CD4-positive, CD25-positive, alpha-beta regulatory T cell (primary cell): ENCODE measurements around the gene CNTNAP2. TPM values are rescaled to one million over a fixed set of nuclear protein-coding genes. Genes with fewer than 3 reads are reported as not detected.

Experiments used
- ATAC-seq, 2 donors: fragments of 150-1000 bp; cut with Tn5 transposase; one replicate each; pipeline ENCODE4 v1.10.0; 2021; ENCODE audit warnings: low read depth in 2 of 2, moderate number of reproducible peaks in 2 of 2, moderate library complexity in 1 of 2
- DNase-seq, 3 donors: peaks; one replicate each; pipeline versions ENCODE4 v3.0.0 to v3.0.0-alpha.2; 2012 to 2022; ENCODE audit warnings: mixed read lengths in 1 of 3
- H3K27ac ChIP-seq: one replicate; pipeline ENCODE4 v1.7.0; 2013; ENCODE audit warnings: mild to moderate bottlenecking, low read length; ENCODE audit not compliant: insufficient read depth, poor library complexity, severe bottlenecking
- H3K27me3 ChIP-seq: one replicate; pipeline ENCODE4 v1.7.0; 2013; ENCODE audit warnings: low read length; ENCODE audit not compliant: control insufficient read depth, insufficient read depth
- H3K36me3 ChIP-seq: one replicate; pipeline ENCODE4 v1.7.0; 2013; ENCODE audit warnings: mild to moderate bottlenecking, low read length, moderate library complexity; ENCODE audit not compliant: control insufficient read depth, insufficient read depth
- H3K4me1 ChIP-seq: 2 replicates; pipeline ENCODE4 v1.7.0; 2013; ENCODE audit warnings: mild to moderate bottlenecking, low read length; ENCODE audit not compliant: insufficient read depth, control insufficient read depth, poor library complexity, severe bottlenecking
- H3K4me3 ChIP-seq: one replicate; pipeline ENCODE4 v1.7.0; 2013; ENCODE audit warnings: low read depth, mild to moderate bottlenecking, low read length, moderate library complexity
- H3K9me3 ChIP-seq, 2 experiments: 1 replicate in 1 of 2; 2 replicates in 1 of 2; pipeline ENCODE4 v1.7.0; 2013; ENCODE audit warnings: low read length in 2 of 2, mild to moderate bottlenecking in 1 of 2, moderate library complexity in 1 of 2; ENCODE audit not compliant: control insufficient read depth in 2 of 2
- H3K27ac Mint-ChIP-seq, 3 donors: one replicate each; pipeline ENCODE4 v1.8.0; 2020 to 2022; ENCODE audit warnings: mild to moderate bottlenecking in 3 of 3, mixed read lengths in 3 of 3, moderate library complexity in 2 of 3
- H3K27me3 Mint-ChIP-seq: one replicate; pipeline ENCODE4 v1.8.0; 2022; ENCODE audit warnings: mild to moderate bottlenecking, mixed read lengths
- H3K36me3 Mint-ChIP-seq: one replicate; pipeline ENCODE4 v1.8.0; 2020; ENCODE audit warnings: mixed read lengths
- H3K4me1 Mint-ChIP-seq, 4 donors: one replicate each; pipeline ENCODE4 v1.8.0; 2020 to 2022; ENCODE audit warnings: mixed read lengths in 4 of 4, mild to moderate bottlenecking in 1 of 4
- H3K4me3 Mint-ChIP-seq, 4 donors: one replicate each; pipeline ENCODE4 v1.8.0; 2020 to 2022; ENCODE audit warnings: mild to moderate bottlenecking in 4 of 4, mixed read lengths in 4 of 4, moderate library complexity in 3 of 4
- H3K9me3 Mint-ChIP-seq, 7 donors: one replicate each; pipeline ENCODE4 v1.8.0; 2020 to 2022; ENCODE audit warnings: mixed read lengths in 7 of 7, mild to moderate bottlenecking in 3 of 7, moderate library complexity in 2 of 7
- polyA plus RNA-seq, 4 donors: library from polyadenylated mRNA; unstranded; fragments of 300-500 nt; fragmentation: Illumina TruSeq; gene quantifications; one replicate each; pipeline ENCODE4 v1.2.3, GENCODE V29; 2021
- total RNA-seq: library from RNA; stranded (reverse); gene quantifications from one replicate; pipeline ENCODE4 v1.2.3, GENCODE V29; 2022

CNTNAP2 gene
- total and polyA plus RNA-seq, 5 donors from 2014 or later, result 0.02 to 0.15 TPM; not detected in 3

DNA sequence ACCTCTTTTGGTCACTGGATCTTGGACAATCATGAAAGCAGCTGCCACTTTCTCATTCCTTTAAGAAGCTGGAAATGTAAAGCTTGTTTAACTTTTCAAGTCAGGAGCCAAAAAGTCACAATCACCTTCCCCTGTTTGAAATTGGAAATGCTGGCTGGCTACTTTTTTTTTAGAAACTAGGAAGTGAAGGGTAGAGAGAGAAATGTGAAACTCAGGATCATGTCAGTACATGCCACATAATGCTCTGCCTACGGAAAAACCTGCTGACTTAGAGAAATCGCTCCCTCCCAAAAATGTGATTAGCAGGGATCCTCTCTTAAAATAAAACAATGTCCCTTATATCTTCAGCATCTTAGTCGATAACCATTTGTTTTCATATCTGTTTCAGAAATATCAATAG is 2285.6 kb downstream of the CNTNAP2 start:
- no peak for ATAC-seq
- Mint-ChIP-seq H3K9me3 (no peaks in the 10 kb centered on the region), H3K27me3 (peaks cover 47% of the 10 kb centered on the region), H3K36me3 (no peaks in the 10 kb centered on the region), H3K4me3 (no peak overlapping the region), H3K4me1 (peaks cover 0 to 2% (median 0%) of the 10 kb centered on the region in 4 donors), H3K27ac (no peak overlapping the region)
- no peaks in the 10 kb centered on the region for H3K4me1 ChIP-seq
- DNase-seq, result no peak
- peaks cover 10% of the 10 kb centered on the region for H3K27me3 ChIP-seq
- no peak overlapping the region for H3K27ac ChIP-seq
- H3K4me3 ChIP-seq, result no peak overlapping the region
- H3K9me3 ChIP-seq, result no peaks in the 10 kb centered on the region
- no peaks in the 10 kb centered on the region for H3K36me3 ChIP-seq

DNA sequence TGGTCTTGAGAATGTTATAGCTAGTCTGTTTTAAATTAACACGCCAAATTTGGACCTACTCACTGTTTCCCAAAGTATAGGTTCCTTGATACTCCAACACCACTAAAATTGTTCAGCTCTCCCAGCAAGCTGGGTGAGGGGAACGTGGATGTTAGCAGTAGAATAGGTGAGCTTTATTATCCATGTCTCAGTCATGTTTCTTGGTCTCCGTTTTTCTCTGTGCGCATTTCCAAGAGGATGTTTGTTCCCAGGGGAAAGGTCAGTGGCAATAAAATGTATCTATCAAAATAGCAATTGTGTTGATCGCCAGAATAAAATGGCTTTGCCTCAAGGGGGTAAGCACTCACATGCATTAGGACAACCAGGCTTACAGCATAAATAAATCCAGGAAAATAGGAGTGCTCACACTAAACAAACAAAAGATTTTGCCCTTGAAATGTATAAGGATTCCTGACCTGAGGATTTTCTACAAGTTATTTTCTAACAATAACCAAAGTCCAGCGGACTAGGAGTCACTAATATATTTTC is 2286.9 kb downstream of the CNTNAP2 start:
- H3K36me3 Mint-ChIP-seq, result no peaks in the 10 kb centered on the region
- H3K27ac Mint-ChIP-seq, result no peak overlapping the region
- no peaks in the 10 kb centered on the region for H3K9me3 Mint-ChIP-seq
- no peaks in the 10 kb centered on the region for H3K4me1 Mint-ChIP-seq
- Histone ChIP-seq H3K36me3 (no peaks in the 10 kb centered on the region), H3K9me3 (no peaks in the 10 kb centered on the region), H3K4me3 (no peak overlapping the region), H3K27ac (no peak overlapping the region), H3K4me1 (no peaks in the 10 kb centered on the region), H3K27me3 (peaks cover 7% of the 10 kb centered on the region)
- no peak overlapping the region for H3K4me3 Mint-ChIP-seq
- DNase-seq (no peak), ATAC-seq (no peak)
- H3K27me3 Mint-ChIP-seq, result peaks cover 33% of the 10 kb centered on the region

DNA sequence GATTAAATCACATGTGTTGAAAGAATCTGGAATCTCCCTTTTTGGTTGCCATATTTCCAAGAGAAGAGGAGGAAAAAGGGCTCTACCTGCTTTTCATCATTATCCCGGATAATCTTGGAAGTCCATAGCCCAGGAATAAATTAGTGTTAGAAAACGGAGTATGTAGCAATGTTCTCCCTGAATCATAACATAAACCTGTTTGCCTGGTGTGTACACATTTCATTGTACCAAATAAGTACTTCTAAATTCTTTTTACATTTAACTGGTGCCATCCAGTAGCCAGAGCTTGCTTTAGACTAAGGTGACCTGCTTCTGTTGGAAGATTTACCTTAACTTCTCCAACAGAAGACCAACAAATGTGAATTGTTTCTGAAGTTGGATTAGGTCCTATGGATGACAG is 2291.7 kb downstream of the CNTNAP2 start:
- peaks cover 18% of the 10 kb centered on the region for H3K27me3 Mint-ChIP-seq
- no peaks in the 10 kb centered on the region for H3K36me3 ChIP-seq
- DNase-seq (no peak), ATAC-seq (no peak)
- no peak overlapping the region for H3K27ac Mint-ChIP-seq
- peaks cover 0 to 2% (median 0%) of the 10 kb centered on the region in 7 donors for H3K9me3 Mint-ChIP-seq
- no peak overlapping the region for H3K27ac ChIP-seq
- H3K4me1 ChIP-seq, result no peaks in the 10 kb centered on the region
- no peaks in the 10 kb centered on the region for H3K9me3 ChIP-seq
- H3K4me1 Mint-ChIP-seq, result no peaks in the 10 kb centered on the region
- no peak overlapping the region for H3K4me3 ChIP-seq
- H3K36me3 Mint-ChIP-seq, result no peaks in the 10 kb centered on the region
- no peak overlapping the region for H3K4me3 Mint-ChIP-seq
- H3K27me3 ChIP-seq, result no peaks in the 10 kb centered on the region

DNA sequence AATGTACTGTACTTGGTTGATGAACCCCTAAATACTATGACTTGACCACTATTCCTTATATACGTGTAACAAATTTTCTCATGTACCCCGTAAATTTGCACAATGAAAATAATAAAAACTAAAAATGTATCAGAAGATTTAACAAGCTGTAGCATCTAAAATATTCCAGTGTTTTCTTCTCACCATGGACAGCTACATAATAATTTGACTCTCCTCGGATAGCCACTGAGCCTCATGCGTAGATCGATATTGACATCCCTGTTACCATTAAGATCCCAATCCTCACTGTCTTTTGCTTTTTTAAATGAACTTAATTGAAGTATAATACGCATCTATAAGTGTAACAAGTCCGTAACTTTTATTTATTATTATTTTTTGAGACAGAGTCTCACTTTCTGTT is 2294.3 kb downstream of the CNTNAP2 start:
- ATAC-seq (no peak), DNase-seq (no peak)
- Histone ChIP-seq H3K4me1 (no peaks in the 10 kb centered on the region), H3K9me3 (no peaks in the 10 kb centered on the region), H3K36me3 (no peaks in the 10 kb centered on the region), H3K27me3 (no peaks in the 10 kb centered on the region), H3K4me3 (no peak overlapping the region), H3K27ac (no peak overlapping the region)
- no peaks in the 10 kb centered on the region for H3K36me3 Mint-ChIP-seq
- no peak overlapping the region for H3K27ac Mint-ChIP-seq
- H3K4me1 Mint-ChIP-seq, result no peaks in the 10 kb centered on the region
- peaks cover 0 to 2% (median 0%) of the 10 kb centered on the region in 7 donors for H3K9me3 Mint-ChIP-seq
- peaks cover 21% of the 10 kb centered on the region for H3K27me3 Mint-ChIP-seq
- H3K4me3 Mint-ChIP-seq, result no peak overlapping the region

DNA sequence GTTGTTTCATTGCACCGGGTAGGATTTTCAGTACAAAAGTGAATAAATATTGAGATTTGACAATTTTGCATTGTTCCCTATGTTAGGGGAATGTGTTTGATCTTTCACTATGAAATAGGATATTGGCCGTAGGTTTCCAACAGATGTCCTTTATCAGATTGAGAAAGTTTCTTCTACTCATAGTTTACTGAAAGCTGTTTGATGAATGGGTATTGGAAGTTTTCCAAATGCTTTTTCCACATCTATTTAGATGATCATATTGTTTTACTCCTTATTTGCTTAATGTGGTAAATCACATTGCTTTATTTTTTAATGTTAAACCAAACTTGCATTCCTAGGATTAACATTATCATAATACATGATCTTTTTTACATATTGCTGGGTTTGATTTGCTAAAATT is 2296.1 kb downstream of the CNTNAP2 start:
- Mint-ChIP-seq H3K36me3 (no peaks in the 10 kb centered on the region), H3K9me3 (peaks cover 0 to 2% (median 0%) of the 10 kb centered on the region in 7 donors), H3K27ac (no peak overlapping the region), H3K4me1 (no peaks in the 10 kb centered on the region), H3K4me3 (no peak overlapping the region), H3K27me3 (peaks cover 31% of the 10 kb centered on the region)
- Histone ChIP-seq H3K9me3 (no peaks in the 10 kb centered on the region), H3K36me3 (no peaks in the 10 kb centered on the region), H3K4me1 (no peaks in the 10 kb centered on the region), H3K27me3 (peaks cover 11% of the 10 kb centered on the region), H3K27ac (no peak overlapping the region), H3K4me3 (no peak overlapping the region)
- DNase-seq (no peak), ATAC-seq (no peak)

DNA sequence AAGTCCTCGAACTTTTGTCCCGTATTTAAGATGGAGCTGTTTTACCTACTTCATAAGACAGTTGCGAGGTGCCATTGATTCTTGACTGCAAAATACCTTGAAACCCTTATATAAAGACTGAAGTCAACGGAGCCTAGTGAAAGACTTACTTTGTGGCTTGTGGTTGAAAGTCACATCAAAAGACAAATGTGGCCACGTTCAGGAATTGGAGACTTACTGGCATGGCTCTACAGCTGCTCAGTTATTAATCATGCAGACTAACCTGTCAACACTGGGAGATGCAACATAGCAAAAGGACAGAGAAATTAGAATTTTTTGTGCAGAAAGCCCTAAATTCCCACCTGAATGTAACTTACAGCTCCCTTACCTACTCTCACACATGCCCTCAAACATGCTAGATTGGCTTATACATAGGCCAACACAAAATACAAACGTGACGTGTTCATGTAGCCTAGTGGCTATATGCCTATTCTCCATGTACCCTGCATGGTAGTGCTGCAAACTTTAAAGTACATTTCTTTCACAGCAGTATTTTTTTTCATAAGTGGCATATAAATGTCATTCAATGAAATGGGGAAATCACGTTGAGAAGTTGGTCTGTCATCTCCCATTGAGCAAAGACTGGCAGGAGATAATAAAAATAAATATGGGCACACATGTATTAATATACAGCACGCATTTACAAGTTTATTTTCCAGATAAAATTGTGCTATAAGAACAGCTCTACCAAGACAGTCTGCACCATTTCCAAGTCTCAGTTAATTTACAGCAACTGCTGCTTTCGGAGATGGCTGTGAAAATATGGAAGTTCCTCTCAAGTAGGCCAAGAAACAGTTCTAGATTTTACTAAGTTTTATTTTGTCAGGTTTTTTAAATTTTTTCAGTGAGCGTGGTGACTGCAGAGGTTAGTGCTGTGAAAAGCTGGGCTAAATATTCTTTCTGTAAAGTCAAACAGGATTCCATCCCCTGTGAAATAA is 2303.5 kb downstream of the CNTNAP2 start:
- Mint-ChIP-seq H3K36me3 (no peaks in the 10 kb centered on the region), H3K27ac (no peak overlapping the region), H3K27me3 (peaks cover 40% of the 10 kb centered on the region), H3K4me1 (no peaks in the 10 kb centered on the region), H3K9me3 (peaks cover 0 to 20% (median 6%) of the 10 kb centered on the region in 7 donors), H3K4me3 (no peak overlapping the region)
- Histone ChIP-seq H3K36me3 (no peaks in the 10 kb centered on the region), H3K27ac (no peak overlapping the region), H3K9me3 (peaks cover 8 to 9% of the 10 kb centered on the region in 2 experiments), H3K27me3 (peaks cover 32% of the 10 kb centered on the region), H3K4me1 (no peaks in the 10 kb centered on the region), H3K4me3 (no peak overlapping the region)
- ATAC-seq (no peak), DNase-seq (peak in 1 of 3 donors; percentile 7)

DNA sequence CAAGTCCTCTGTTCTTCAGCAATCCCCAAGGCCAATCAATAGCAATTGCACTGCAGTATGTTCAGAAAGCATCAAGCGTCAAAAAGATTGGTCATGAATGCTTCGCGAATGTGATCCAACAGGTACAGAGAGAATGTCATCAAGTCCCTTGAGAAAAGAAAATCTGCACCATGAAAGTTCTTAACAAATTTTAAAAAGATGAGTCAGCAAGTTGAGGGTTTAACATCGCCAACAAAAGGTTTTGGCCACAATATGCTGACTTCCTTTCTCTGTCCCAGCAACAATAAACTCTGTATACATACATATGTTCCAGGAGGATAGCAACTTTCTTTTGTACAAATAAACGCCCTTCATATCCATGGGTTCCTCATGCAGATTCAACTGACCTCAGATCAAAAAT is 2305.4 kb downstream of the CNTNAP2 start:
- Mint-ChIP-seq H3K4me3 (peak overlapping the region in 1 of 4 donors; percentile 80), H3K27me3 (peaks cover 39% of the 10 kb centered on the region), H3K9me3 (peaks cover 0 to 20% (median 6%) of the 10 kb centered on the region in 7 donors), H3K27ac (peak overlapping the region in 1 of 3 donors; percentile 32), H3K4me1 (no peaks in the 10 kb centered on the region), H3K36me3 (no peaks in the 10 kb centered on the region)
- Histone ChIP-seq H3K27ac (no peak overlapping the region), H3K4me1 (no peaks in the 10 kb centered on the region), H3K36me3 (no peaks in the 10 kb centered on the region), H3K4me3 (no peak overlapping the region), H3K9me3 (peaks cover 8 to 9% of the 10 kb centered on the region in 2 experiments), H3K27me3 (peaks cover 26% of the 10 kb centered on the region)
- no peak for DNase-seq
- ATAC-seq, result no peak
